UCSD-AML1 (cell line): ENCODE results near the gene PTPRU.

ENCODE experiments used
- DNase-seq: peaks from one replicate; lab custom pipeline; 2025; ENCODE audit not compliant: unreplicated experiment; lab: John Stamatoyannopoulos, UW

Gene PTPRU

GRCh38 chr1:29235955-29236711 is at the start of gene PTPRU:
Gene PTPRU (plus strand): TSS chr1:29236522. CDS start chr1:29236645, 123 bp downstream.
- DNase-seq: peak; percentile 82

DNA sequence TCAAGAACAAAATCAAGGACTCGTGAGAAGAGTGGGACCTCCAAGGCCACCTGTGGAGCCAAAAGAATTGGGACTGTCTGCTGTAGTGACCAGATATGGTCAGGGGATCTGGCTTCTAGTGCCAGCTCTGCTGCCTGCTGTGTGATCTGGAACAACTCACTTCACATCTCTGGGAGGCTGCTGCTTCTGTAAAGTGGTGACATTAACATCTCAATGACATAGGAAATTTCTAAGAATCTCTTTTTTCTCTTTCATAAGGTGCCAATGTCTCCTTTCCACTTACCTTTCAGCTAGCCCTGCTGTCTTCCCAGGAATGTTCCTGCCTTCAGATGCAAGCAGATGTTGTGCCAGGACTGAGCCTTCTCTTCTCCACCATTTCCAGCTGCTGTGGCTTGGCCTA is 49.6 kb upstream of the PTPRU start:
- DNase-seq: no peak

DNA sequence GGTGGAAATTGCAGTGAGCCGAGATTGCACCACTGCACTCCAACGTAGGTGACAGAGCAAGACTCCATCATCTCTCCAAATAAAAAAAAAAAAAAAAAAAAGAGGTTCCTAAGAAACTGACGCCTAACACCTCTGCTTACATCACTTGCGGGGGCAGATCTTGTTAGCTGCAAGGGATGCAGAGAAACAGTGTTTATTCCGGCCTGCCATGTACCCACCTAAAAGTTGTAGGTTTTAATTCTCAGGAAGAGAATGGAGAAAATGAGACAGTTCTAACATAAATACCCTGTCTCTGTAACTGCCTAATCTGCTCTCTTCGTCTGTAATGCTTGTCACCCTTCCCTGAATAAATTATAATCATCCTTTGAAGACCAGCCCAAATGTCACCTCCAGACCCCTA is 45.6 kb upstream of the PTPRU start:
- no peak for DNase-seq

GRCh38 chr1:29193879-29194455 is 42.4 kb upstream of the PTPRU start:
- no peak for DNase-seq

DNA sequence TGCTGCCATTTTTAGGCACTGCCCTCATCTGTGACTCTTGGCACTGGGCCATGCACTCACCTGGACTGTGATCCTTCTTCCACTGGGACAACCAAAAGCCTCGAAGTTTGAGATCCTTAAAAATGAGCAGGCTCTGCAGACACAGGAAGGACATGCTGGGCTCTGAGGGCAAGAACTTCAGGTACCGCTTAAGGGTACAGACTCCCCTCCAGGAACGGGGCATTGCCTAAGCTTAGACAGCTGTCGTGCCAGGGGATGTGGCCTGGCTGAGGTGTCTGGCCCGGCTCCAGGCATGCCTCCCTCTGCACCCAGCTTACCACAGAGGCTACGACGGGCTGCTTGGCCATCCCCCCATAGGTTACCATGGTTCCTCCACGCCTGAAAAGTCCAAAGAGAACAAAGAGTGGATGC is 40.4 kb upstream of the PTPRU start:
- DNase-seq: peak; percentile 61

- no peak for DNase-seq
These were observed 39.3 kb upstream of the PTPRU start for GRCh38 chr1:29196863-29197589.

DNA sequence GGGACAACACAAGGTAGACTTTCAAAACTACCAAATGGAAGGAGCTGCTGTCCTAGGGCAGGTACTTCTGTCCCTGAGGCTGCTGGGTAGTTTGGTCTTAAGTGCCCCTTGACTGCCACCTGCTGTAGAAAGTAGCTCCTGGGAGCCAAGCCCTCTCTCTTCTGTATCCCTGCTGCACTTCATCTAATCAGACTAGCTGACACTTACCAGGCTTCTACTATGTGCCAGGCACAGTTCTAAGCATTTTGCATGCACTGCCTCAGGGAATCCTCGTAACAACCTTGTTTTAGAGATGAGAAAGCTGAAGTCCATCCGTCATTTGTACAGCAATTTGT is 38.8 kb upstream of the PTPRU start:
- peak; percentile 36 for DNase-seq

DNA sequence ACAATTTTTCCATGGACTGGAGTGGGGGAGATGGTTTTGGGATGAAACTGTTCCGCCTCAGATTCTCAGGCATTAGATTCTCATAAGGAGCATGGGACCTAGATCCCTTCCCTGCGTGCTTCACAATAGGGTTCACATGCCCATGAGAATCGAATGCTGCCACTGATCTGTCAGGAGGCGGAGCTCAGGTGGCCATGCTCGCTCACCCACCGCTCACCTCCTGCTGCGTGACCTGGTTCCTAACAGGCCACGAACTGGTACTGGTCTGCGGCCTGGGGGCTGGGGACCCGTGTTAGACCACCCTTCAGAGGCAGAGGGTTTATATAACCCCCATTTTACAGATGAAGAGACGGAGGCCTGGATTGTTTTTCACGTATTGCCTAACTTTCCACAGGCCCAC is 38.3 kb upstream of the PTPRU start:
- DNase-seq: no peak

DNA sequence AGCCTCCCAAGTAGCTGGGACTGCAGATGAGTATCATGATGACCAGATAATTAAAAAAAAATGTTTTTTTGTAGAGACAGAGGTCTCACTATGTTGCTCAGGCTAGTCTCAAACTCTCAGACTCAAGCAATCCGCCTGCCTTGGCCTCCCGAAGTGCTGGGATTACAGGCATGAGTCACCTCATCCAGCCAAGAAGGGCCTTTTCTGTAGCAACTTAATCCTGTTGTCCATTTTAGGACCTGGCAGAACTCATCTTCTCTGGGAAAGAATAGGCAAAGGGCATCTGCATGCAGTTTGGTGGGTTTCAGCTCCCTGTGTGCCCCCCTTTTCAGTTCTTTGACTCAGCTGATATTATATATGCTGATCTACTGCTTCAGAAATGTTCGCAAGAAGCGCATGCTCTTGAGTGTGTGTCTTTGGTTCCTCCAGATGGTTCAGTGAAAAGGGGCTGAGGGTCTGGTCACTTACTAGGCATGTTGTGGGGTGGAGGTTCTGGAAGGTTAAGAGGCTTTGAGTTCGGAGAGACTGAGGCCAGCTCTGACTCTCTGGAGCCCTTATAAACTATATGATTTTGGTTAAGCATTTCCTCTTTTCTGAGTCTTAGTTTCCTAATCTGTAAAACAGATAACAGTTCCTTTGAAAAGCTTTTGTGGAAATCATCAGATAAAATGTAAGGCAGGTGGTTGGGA is 35.3 kb upstream of the PTPRU start:
- no peak for DNase-seq

DNA sequence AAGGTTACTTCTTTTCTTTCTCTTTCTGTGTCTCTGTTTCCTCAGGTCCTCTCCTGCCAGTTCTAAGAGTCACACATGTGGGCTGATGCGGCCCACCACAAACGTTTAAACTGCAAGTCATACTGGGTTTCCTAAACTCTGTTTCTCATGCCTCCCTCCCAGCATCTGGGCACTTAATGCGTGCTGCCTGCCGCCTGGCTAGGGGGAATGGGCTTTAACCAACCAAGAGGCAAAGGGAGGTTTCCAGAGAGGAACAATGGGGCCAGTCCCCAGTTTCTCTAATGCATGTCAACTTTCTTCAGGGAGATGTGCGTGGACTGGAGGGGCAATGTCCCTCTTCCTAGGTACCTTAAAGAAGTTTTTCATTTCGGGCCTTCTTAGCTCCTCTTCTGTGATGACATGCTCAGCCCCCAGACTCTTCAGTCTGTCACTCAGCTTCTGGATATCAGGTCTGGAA is 34.7 kb upstream of the PTPRU start:
- no peak for DNase-seq

- no peak for DNase-seq
These were observed 34.3 kb upstream of the PTPRU start for GRCh38 chr1:29202053-29202452.

- DNase-seq: peak; percentile 87
These were observed 33.6 kb upstream of the PTPRU start for GRCh38 chr1:29202584-29203340.

GRCh38 chr1:29208442-29208841 is 27.9 kb upstream of the PTPRU start:
- DNase-seq: no peak

GRCh38 chr1:29209173-29209572 is 27.1 kb upstream of the PTPRU start:
- DNase-seq: no peak

DNA sequence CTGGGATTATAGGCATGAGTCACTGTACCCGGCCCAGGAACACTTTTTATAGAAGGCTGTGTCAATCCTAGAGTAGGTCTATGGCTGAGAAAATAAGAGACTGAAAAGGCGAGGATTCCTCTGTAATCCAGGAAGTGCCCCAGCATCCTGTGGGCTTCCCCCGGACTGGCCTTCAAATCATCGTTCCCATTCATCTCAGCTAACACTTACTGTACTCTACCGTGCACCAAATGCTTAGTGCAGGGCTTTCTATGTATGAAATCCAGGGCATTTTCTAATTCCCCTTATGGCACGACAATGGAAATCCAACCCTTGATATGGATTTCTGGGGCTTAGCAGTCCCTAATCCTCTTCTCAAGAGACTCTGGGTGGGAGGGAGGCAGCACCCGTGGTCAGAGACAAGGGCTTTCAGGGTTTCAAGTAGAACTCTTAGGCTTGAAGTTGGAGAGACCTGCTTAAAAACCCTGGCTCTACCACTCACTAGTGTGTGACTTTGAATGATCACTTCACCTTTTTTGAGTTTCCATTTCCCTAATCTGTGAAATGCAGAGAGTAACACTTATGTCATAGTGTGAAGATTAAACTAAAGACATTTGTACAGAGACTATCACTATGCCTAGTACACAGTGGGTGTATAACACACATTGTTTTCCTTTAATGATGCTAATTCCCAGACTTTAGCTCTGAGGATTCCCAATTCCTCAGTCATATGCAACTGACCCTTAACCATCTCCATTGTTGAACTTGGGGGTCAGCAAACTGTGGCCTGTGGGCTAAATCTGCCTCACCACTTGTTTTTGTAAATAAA is 25.8 kb upstream of the PTPRU start:
- no peak for DNase-seq

DNA sequence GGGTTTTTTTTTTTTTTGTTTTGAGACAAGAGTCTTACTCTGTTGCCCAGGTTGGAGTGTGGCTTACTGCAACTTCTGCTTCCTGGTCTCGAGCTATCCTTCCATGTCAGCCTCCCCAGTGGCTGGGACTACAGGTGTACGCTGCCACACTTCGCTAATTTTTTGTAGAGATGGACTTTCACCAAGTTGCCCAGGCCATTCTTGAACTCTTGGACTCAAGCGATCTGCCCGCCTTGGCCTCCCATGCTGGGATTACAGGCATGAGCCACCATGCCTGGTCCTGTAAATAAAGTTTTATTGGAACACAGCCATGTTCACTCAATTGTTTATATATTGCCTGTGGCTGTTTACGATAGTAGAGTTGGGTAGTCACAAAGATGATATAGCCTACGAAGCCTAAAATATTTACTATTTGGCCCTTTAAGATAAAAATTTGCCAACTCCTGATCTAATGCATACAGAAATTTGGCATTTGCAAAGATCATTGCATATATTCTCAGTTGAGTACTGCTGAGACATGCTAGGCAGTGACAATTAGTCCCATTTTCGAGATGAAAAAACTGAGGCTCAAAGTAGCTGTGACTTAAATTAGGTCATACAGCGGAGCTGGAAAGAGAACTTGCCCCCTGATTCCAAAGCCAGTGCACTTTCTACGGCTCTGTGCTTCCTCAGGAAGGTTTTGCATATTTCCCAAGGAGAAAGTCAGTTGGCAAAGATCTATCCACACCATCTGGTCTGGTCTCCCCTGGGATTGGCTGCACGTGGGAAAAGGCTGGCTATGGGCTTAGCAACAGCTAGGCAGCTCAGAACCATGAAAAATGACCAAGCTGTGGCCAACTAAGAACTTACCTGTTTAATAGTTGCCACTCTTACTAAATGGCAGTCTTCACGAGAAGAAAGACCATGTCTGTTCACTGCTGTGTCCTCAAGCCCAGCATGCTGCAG is 25.0 kb upstream of the PTPRU start:
- DNase-seq: no peak

- no peak for DNase-seq
These were observed 23.3 kb upstream of the PTPRU start for GRCh38 chr1:29213055-29213454.

DNA sequence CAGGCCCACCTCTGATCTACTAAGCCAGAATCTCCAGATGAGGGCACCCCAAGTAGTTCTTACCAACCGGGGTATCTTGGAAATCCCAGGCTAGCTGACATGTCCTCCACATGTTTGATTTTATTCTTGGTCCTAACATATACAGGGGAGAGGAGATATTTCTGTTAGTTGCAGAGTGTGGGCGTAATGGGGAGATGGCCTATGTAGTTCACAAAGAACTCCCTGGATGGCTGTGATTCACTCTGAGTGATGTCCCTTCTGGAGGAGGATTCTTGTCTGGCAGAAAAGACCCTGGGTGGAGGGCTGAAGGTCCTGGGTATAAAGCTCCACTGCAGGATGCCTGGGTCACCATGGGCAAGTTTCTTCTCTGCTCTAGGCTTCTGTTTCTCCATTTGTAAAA is 18.7 kb upstream of the PTPRU start:
- no peak for DNase-seq

DNA sequence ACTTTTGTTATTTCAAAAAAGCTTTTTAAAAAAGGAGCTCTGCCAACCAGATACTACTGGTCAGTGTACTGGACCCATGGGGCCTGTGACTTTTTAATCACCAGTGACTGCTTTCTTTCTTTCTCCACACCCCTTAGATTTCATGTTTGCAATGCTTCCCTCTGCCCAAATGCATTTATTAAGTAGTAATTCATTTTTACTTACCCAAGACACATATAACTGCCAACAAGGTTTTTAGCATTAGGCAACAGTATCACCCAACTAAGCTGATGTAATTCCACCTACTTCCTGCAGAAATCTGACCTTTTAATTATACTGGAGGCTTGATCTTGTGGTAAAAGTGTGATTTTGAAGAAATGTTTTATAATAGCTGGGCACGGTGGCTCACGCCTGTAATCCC is 18.1 kb upstream of the PTPRU start:
- no peak for DNase-seq
